Activated naive CD4-positive, alpha-beta T cell treated with anti-CD3 and anti-CD28 coated beads, Interleukin-2, amount 10 ng/mL, durations not matched to agents 7 days and 5 days (primary cell): Measurements from ENCODE around the gene ABCC3.

Source experiments
- CTCF ChIA-PET: fragments of 350-600 bp; sonication (Branson Sonifier 250); formaldehyde crosslinking; loops from one replicate; lab custom pipeline; 2021; ENCODE audit warnings: antibody characterized with exemption; lab: Charles Lee
- DNase-seq: peaks from one replicate; pipeline ENCODE4 v3.0.0-alpha.2; 2020
- H3K27ac Mint-ChIP-seq: one replicate; pipeline ENCODE4 v1.8.0; 2021; ENCODE audit warnings: mild to moderate bottlenecking, moderate library complexity, mixed read lengths
- H3K27me3 Mint-ChIP-seq: one replicate; pipeline ENCODE4 v1.8.0; 2021; ENCODE audit warnings: mild to moderate bottlenecking, mixed read lengths
- H3K36me3 Mint-ChIP-seq: one replicate; pipeline ENCODE4 v1.8.0; 2021; ENCODE audit warnings: mixed read lengths
- H3K4me1 Mint-ChIP-seq: one replicate; pipeline ENCODE4 v1.8.0; 2021; ENCODE audit warnings: mixed read lengths
- H3K4me3 Mint-ChIP-seq: one replicate; pipeline ENCODE4 v1.8.0; 2021; ENCODE audit warnings: mild to moderate bottlenecking, moderate library complexity, mixed read lengths
- H3K9me3 Mint-ChIP-seq: one replicate; pipeline ENCODE4 v1.8.0; 2021; ENCODE audit warnings: mixed read lengths

ABCC3 gene

DNA sequence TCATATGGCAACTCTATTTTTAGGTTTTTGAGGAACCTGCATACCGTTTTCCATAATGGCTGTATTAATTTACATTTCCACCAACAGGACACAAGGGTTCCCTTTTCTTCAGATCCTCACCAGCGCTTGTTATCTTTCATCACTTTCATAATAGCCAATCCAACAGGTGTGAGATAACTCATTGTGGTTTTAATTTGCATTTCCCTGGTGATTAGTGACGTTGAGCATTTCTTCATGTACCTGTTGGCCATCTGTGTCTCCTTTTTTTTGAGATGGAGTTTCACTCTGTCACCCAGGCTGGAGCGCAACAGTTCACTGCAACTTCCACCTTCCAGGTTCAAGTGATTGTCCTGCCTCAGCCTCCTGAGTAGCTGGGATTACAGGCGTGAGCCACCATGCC is 36.2 kb upstream of the ABCC3 start:
- Mint-ChIP-seq H3K9me3 (no peaks in the 10 kb centered on the region), H3K4me3 (no peak overlapping the region), H3K36me3 (no peaks in the 10 kb centered on the region), H3K27me3 (peaks cover 24% of the 10 kb centered on the region), H3K4me1 (no peaks in the 10 kb centered on the region), H3K27ac (no peak overlapping the region)
- CTCF ChIA-PET = no interaction called here
- no peak for DNase-seq

DNA sequence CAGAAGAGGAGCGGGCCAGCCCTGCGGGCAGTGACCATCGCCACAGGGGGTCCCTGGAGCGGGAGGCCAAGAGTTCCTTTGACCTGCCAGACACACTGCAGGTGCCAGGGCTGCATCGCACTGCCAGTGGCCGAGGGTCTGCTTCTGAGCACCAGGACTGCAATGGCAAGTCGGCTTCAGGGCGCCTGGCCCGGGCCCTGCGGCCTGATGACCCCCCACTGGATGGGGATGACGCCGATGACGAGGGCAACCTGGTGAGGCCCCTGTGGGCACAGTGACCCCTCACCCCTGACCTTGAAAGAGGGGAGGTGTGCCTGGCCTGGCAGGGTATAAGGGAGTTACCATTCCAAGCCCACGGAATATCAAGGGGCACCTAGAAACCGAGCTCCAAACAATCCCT is 35.1 kb upstream of the ABCC3 start:
- CTCF ChIA-PET = no interaction called here
- Mint-ChIP-seq H3K4me3 (no peak overlapping the region), H3K9me3 (no peaks in the 10 kb centered on the region), H3K36me3 (no peaks in the 10 kb centered on the region), H3K27ac (no peak overlapping the region), H3K27me3 (peaks cover 35% of the 10 kb centered on the region), H3K4me1 (no peaks in the 10 kb centered on the region)
- no peak for DNase-seq

- no peak overlapping the region for H3K4me3 Mint-ChIP-seq
- no peaks in the 10 kb centered on the region for H3K9me3 Mint-ChIP-seq
- no peak for DNase-seq
- no peak overlapping the region for H3K27ac Mint-ChIP-seq
- no peaks in the 10 kb centered on the region for H3K4me1 Mint-ChIP-seq
- H3K36me3 Mint-ChIP-seq = no peaks in the 10 kb centered on the region
- H3K27me3 Mint-ChIP-seq = peaks cover 52% of the 10 kb centered on the region
- CTCF ChIA-PET = no interaction called here
Measured at GRCh38 chr17:50601823-50602375, 32.8 kb upstream of the ABCC3 start.

DNA sequence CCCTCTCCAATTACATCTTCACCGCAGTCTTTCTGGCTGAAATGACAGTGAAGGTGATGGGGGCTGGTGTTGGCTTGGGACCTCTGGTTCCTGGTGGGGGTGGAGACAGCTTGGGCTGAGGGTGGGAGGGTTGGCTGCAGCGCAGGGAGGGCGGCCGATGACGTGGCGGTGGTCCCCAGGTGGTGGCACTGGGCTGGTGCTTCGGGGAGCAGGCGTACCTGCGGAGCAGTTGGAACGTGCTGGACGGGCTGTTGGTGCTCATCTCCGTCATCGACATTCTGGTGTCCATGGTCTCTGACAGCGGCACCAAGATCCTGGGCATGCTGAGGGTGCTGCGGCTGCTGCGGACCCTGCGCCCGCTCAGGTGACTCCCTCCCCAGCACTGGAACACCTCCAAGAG is 31.8 kb upstream of the ABCC3 start:
- H3K9me3 Mint-ChIP-seq = no peaks in the 10 kb centered on the region
- no peak overlapping the region for H3K27ac Mint-ChIP-seq
- H3K4me1 Mint-ChIP-seq = no peaks in the 10 kb centered on the region
- CTCF ChIA-PET = no interaction called here
- no peak for DNase-seq
- H3K36me3 Mint-ChIP-seq = no peaks in the 10 kb centered on the region
- H3K4me3 Mint-ChIP-seq = no peak overlapping the region
- H3K27me3 Mint-ChIP-seq = peaks cover 57% of the 10 kb centered on the region

GRCh38 chr17:50603340-50603739 is 31.3 kb upstream of the ABCC3 start:
- H3K36me3 Mint-ChIP-seq = no peaks in the 10 kb centered on the region
- CTCF ChIA-PET = no interaction called here
- H3K4me1 Mint-ChIP-seq = no peaks in the 10 kb centered on the region
- H3K4me3 Mint-ChIP-seq = no peak overlapping the region
- no peak for DNase-seq
- H3K9me3 Mint-ChIP-seq = no peaks in the 10 kb centered on the region
- no peak overlapping the region for H3K27ac Mint-ChIP-seq
- H3K27me3 Mint-ChIP-seq = peaks cover 61% of the 10 kb centered on the region

- H3K4me3 Mint-ChIP-seq = no peak overlapping the region
- no peaks in the 10 kb centered on the region for H3K9me3 Mint-ChIP-seq
- CTCF ChIA-PET = no interaction called here
- no peaks in the 10 kb centered on the region for H3K4me1 Mint-ChIP-seq
- peaks cover 67% of the 10 kb centered on the region for H3K27me3 Mint-ChIP-seq
- no peak overlapping the region for H3K27ac Mint-ChIP-seq
- DNase-seq = no peak
- no peaks in the 10 kb centered on the region for H3K36me3 Mint-ChIP-seq
Measured at GRCh38 chr17:50604513-50604912, 30.2 kb upstream of the ABCC3 start.

DNA sequence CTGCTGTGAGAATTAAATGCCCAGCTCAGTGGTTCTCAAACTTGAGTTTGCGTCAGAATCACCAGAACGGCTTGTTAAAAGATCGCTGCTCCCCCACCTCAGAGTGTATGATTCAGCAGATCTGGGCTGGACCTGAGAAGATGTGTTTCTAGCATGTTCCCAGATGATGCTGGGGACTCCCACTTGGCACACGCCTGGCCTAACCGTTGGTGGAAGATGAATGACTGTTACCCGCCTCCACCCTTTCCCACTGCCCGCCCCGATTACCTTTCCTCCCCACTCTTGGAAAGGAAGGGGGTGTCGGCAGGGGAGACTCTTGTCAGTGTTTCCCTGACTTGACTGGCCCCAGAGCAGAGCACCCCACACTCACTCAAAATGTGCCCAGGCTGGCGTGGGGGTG is 29.3 kb upstream of the ABCC3 start:
- no peak for DNase-seq
- Mint-ChIP-seq H3K27me3 (peaks cover 72% of the 10 kb centered on the region), H3K4me1 (no peaks in the 10 kb centered on the region), H3K4me3 (no peak overlapping the region), H3K27ac (no peak overlapping the region), H3K9me3 (no peaks in the 10 kb centered on the region), H3K36me3 (no peaks in the 10 kb centered on the region)
- CTCF ChIA-PET = interaction anchor here (1.2 kb wide), 1 partner anchor 122 kb away, joined by 3 read pairs; no protein-coding TSS in a partner anchor

GRCh38 chr17:50607522-50608175 is 27.0 kb upstream of the ABCC3 start:
- Mint-ChIP-seq H3K27me3 (peaks cover 69% of the 10 kb centered on the region), H3K4me1 (no peaks in the 10 kb centered on the region), H3K9me3 (no peaks in the 10 kb centered on the region), H3K27ac (no peak overlapping the region), H3K4me3 (no peak overlapping the region), H3K36me3 (no peaks in the 10 kb centered on the region)
- CTCF ChIA-PET = interaction anchor here (1.6 kb wide), 1 partner anchor 44 kb away, joined by 3 read pairs; no protein-coding TSS in a partner anchor
- no peak for DNase-seq

DNA sequence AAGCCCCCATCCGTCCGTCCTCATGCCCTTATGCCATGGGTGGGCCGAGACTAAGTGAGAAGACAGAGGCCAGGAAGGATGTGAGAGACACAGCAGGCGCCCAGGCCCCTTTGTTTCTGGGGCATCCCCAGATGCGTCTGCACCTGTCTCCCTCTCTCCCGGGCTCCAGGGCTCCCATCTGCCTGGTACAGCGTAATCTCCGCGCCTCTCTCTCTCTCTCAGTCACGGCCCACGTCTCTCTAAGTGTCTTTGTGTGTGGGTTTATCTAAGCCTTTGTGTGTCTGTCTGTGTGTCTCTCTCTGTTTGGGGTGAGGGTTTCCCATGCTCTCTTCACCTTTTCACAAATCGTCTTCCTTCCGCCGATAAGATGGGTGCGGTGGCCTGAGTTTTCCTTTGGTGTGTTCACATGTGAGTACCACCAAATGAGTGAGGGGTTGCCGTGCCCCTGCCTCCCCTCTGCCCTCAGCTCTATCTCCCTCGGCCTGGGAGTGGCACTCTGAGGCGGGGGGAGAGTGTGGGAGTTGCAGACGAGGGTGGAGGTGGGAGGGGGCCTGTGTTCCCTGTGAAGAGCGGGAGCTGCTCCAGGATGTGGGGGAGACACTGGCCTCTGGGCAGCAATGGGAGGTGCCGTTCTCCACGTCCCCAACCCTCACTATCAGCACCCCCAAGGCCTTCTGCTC is 25.8 kb upstream of the ABCC3 start:
- CTCF ChIA-PET = interaction anchor here (1.6 kb wide), 1 partner anchor 45 kb away, joined by 3 read pairs; no protein-coding TSS in a partner anchor
- Mint-ChIP-seq H3K27me3 (peaks cover 70% of the 10 kb centered on the region), H3K4me1 (peaks cover under 1% of the 10 kb centered on the region), H3K36me3 (no peaks in the 10 kb centered on the region), H3K9me3 (no peaks in the 10 kb centered on the region), H3K4me3 (no peak overlapping the region), H3K27ac (no peak overlapping the region)
- DNase-seq = no peak

DNA sequence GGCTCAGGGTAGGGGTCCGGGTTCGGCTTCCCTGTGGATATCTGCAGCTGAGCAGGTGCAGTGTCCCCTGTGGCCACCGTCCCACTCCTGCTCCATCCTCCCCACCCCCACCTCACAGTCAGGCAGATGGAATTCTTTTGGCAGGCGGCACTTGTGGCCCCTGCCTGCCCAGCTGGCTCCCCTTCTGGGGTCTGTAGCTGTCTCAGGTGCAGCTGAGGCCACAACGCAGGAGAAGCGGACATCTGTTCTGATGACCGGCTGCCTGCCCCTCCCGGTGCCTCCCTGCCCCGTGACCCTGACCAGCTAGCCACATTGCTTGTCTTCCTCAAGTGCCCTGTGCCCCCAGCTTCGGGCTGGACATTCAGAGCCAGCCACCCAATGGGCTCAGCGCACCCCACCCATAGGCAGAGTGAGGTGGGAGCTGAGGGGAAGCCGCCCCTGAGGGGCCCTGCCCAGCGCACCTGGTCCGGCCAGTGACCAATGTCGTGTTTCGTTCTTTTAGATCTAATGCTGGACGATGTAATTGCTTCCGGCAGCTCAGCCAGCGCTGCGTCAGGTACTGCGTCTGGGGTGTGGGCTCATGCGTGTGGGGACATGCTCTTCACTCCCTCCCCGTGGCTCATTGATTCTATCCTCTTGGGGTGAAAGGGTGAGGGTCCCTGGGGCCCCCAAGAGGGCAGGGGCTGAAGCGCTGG is 25.2 kb upstream of the ABCC3 start:
- no peak overlapping the region for H3K4me3 Mint-ChIP-seq
- H3K36me3 Mint-ChIP-seq = no peaks in the 10 kb centered on the region
- peaks cover 7% of the 10 kb centered on the region for H3K4me1 Mint-ChIP-seq
- no peaks in the 10 kb centered on the region for H3K9me3 Mint-ChIP-seq
- H3K27ac Mint-ChIP-seq = no peak overlapping the region
- DNase-seq = no peak
- H3K27me3 Mint-ChIP-seq = peaks cover 70% of the 10 kb centered on the region
- CTCF ChIA-PET = no interaction called here

GRCh38 chr17:50611634-50612033 is 23.0 kb upstream of the ABCC3 start:
- CTCF ChIA-PET = no interaction called here

DNA sequence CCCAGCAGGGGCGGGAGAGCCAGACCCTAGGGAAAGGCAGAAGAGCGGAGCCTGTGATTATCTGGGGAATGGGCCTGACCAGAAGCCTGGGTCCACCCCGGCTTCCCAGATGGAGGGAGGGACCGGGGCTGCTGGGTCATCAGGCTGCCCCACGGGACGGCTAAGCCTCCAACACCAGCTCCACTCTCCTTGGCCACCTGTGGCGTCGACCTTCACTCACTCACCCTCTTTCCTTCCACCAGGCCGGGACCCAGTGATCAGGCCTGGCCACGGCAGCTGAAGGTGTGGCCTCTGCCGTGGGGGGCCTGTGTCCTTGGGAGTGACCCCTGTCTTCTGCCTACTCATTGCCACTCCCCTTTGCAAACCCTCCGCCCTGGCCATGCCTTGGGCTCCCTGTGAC is 22.4 kb upstream of the ABCC3 start:
- Mint-ChIP-seq H3K36me3 (no peaks in the 10 kb centered on the region), H3K4me3 (no peak overlapping the region), H3K4me1 (peaks cover 7% of the 10 kb centered on the region), H3K9me3 (no peaks in the 10 kb centered on the region), H3K27me3 (peaks cover 67% of the 10 kb centered on the region), H3K27ac (no peak overlapping the region)
- DNase-seq = no peak
- CTCF ChIA-PET = no interaction called here

More at GRCh38 chr17:50611634-50612033, 23.0 kb upstream of the ABCC3 start:
- Mint-ChIP-seq H3K4me3 (no peak overlapping the region), H3K27me3 (peaks cover 70% of the 10 kb centered on the region), H3K36me3 (no peaks in the 10 kb centered on the region), H3K27ac (no peak overlapping the region), H3K9me3 (no peaks in the 10 kb centered on the region), H3K4me1 (peaks cover 7% of the 10 kb centered on the region)
- DNase-seq = no peak

- H3K36me3 Mint-ChIP-seq = no peaks in the 10 kb centered on the region
- peaks cover 7% of the 10 kb centered on the region for H3K4me1 Mint-ChIP-seq
- no peak overlapping the region for H3K4me3 Mint-ChIP-seq
- H3K27ac Mint-ChIP-seq = no peak overlapping the region
- H3K27me3 Mint-ChIP-seq = peaks cover 57% of the 10 kb centered on the region
- CTCF ChIA-PET = no interaction called here
- no peak for DNase-seq
- no peaks in the 10 kb centered on the region for H3K9me3 Mint-ChIP-seq
Measured at GRCh38 chr17:50613007-50613992, 21.4 kb upstream of the ABCC3 start.
